ENCODE data around the gene GABRB1. TPM values are rescaled to one million over a fixed set of nuclear protein-coding genes. Genes with fewer than 3 reads are reported as not detected.

The GABRB1 gene
- total RNA-seq, 1 donor from 2014 or later, result 4.0 TPM

DNA sequence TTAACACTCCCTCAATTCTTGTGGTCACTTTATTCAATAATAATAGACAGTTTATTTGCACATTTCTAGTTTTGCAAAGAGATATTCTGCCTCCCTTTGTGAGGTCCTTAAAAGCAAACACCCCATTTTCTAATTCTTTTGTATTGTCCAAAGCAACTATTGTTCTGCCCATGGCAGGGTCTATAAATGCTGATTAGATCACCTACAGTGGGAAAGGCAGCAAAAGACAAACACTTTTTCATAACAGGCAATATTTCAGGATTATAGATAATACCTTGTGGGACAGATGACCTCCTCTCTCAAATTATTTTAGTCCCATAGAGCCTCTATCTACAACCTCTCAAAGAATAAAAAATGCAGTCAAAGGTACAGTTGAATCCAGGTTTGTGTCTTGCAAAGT, 403.6 kb downstream of the GABRB1 start:
- DNase-seq, result no peak
- no peaks in the 10 kb centered on the region for H3K4me1 ChIP-seq
- H3K4me3 ChIP-seq, result no peak overlapping the region
- no peak overlapping the region for H3K27ac ChIP-seq (replicated peaks)
- no peaks in the 10 kb centered on the region for H3K27me3 ChIP-seq (ENCODE audit: low read depth)
- no peaks in the 10 kb centered on the region for H3K9me3 ChIP-seq (replicated peaks)
- TF ChIP-seq, protein P1, sequence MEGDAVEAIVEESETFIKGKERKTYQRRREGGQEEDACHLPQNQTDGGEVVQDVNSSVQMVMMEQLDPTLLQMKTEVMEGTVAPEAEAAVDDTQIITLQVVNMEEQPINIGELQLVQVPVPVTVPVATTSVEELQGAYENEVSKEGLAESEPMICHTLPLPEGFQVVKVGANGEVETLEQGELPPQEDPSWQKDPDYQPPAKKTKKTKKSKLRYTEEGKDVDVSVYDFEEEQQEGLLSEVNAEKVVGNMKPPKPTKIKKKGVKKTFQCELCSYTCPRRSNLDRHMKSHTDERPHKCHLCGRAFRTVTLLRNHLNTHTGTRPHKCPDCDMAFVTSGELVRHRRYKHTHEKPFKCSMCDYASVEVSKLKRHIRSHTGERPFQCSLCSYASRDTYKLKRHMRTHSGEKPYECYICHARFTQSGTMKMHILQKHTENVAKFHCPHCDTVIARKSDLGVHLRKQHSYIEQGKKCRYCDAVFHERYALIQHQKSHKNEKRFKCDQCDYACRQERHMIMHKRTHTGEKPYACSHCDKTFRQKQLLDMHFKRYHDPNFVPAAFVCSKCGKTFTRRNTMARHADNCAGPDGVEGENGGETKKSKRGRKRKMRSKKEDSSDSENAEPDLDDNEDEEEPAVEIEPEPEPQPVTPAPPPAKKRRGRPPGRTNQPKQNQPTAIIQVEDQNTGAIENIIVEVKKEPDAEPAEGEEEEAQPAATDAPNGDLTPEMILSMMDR (IDR thresholded peaks at IDR 0.05; ENCODE audit: borderline replicate concordance), result no peak
- H3K36me3 ChIP-seq, result no peaks in the 10 kb centered on the region
- intact Hi-C loops (cut with micrococcal nuclease), result no loop called here

DNA sequence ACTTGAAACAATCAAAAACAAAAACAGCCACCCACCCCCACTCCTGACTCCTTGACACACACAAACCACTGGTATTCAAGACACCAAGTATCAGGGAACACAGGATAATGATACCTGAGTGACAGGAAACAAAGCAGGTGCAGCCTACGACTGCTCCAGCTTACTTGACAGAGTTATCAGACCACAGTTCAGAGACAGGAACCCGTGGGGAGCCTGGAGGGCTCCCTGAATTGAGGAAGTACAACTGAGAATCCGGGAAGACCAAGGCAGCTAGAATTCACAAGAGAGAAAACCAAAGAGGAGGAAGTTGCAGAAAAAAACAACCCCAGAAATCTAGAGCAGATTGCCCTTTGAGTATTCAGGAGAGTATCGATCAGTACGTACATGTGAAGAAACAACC, 411.6 kb downstream of the GABRB1 start:
- Histone ChIP-seq H3K4me3 (no peak overlapping the region), H3K27me3 (ENCODE audit: low read depth) (no peaks in the 10 kb centered on the region), H3K4me1 (no peaks in the 10 kb centered on the region), H3K27ac (replicated peaks) (no peak overlapping the region), H3K36me3 (no peaks in the 10 kb centered on the region), H3K9me3 (replicated peaks) (no peaks in the 10 kb centered on the region)
- no peak for DNase-seq
- intact Hi-C loops (cut with micrococcal nuclease), result no loop called here
- TF ChIP-seq, protein P1 (IDR thresholded peaks at IDR 0.05; ENCODE audit: borderline replicate concordance), result no peak

GRCh38 chr4:47444031-47444430, 412.7 kb downstream of the GABRB1 start:
- no peaks in the 10 kb centered on the region for H3K9me3 ChIP-seq (replicated peaks)
- H3K36me3 ChIP-seq, result no peaks in the 10 kb centered on the region
- intact Hi-C loops (cut with micrococcal nuclease), result no loop called here
- TF ChIP-seq, protein P1 (IDR thresholded peaks at IDR 0.05; ENCODE audit: borderline replicate concordance), result no peak
- no peak overlapping the region for H3K4me3 ChIP-seq
- DNase-seq, result no peak
- H3K27ac ChIP-seq (replicated peaks), result no peak overlapping the region
- no peaks in the 10 kb centered on the region for H3K4me1 ChIP-seq
- H3K27me3 ChIP-seq (ENCODE audit: low read depth), result no peaks in the 10 kb centered on the region

- H3K4me1 ChIP-seq, result peaks cover 16% of the 10 kb centered on the region
- TF ChIP-seq, protein P1 (IDR thresholded peaks at IDR 0.05; ENCODE audit: borderline replicate concordance), result no peak
- H3K27ac ChIP-seq (replicated peaks), result no peak overlapping the region
- no peaks in the 10 kb centered on the region for H3K27me3 ChIP-seq (ENCODE audit: low read depth)
- no peaks in the 10 kb centered on the region for H3K9me3 ChIP-seq (replicated peaks)
- no peak for DNase-seq
- intact Hi-C loops (cut with micrococcal nuclease), result no loop called here
- H3K36me3 ChIP-seq, result peaks cover 49% of the 10 kb centered on the region
- no peak overlapping the region for H3K4me3 ChIP-seq
Observed at GRCh38 chr4:47451657-47452056, 420.3 kb downstream of the GABRB1 start.

GRCh38 chr4:47462799-47463234, 431.4 kb downstream of the GABRB1 start:
- DNase-seq, result no peak
- H3K27me3 ChIP-seq (ENCODE audit: low read depth), result no peaks in the 10 kb centered on the region
- no peaks in the 10 kb centered on the region for H3K9me3 ChIP-seq (replicated peaks)
- intact Hi-C loops (cut with micrococcal nuclease), result loop anchor here (10.0 kb wide), 1 partner anchor 102 kb away; no protein-coding TSS in a partner anchor
- peaks cover 28% of the 10 kb centered on the region for H3K4me1 ChIP-seq
- peaks cover 10% of the 10 kb centered on the region for H3K36me3 ChIP-seq
- H3K27ac ChIP-seq (replicated peaks), result peak overlapping the region; percentile 90
- peak overlapping the region; percentile 79 for H3K4me3 ChIP-seq
- TF ChIP-seq, protein P1 (IDR thresholded peaks at IDR 0.05; ENCODE audit: borderline replicate concordance), result no peak
